PC-9 (cell line): ENCODE results near the gene PLA2G3. TPM values are rescaled to one million over a fixed set of nuclear protein-coding genes. Genes with fewer than 3 reads are reported as not detected.

ENCODE experiments used
- BruUV-seq: library from RNA; stranded (reverse); fragments of 400-500 nt; replicated peaks from 2 replicates; lab custom pipeline; 2021; lab: Mats Ljungman, UMichigan
- CTCF ChIA-PET: fragments of 300-600 bp; sonication (Branson Sonifier 250); formaldehyde crosslinking; loops from one replicate; lab custom pipeline; 2022; ENCODE audit warnings: antibody characterized with exemption; lab: Charles Lee
- POLR2A ChIA-PET: fragments of 300-600 bp; sonication (Branson Sonifier 250); formaldehyde crosslinking; loops from one replicate; lab custom pipeline; 2022; ENCODE audit warnings: antibody characterized with exemption; ENCODE audit not compliant: unreplicated experiment; lab: Charles Lee
- DNase-seq, 2 experiments: peaks; one replicate each; pipeline versions ENCODE4 v3.0.0 to v3.0.0-alpha.2; 2015 to 2022; ENCODE audit warnings: mixed read lengths in 1 of 2
- H2AFZ ChIP-seq: fragments of 200-600 bp; sonication (generic); 2 replicates; pipeline ENCODE4 v1.8.1; 2017; ENCODE audit warnings: antibody characterized with exemption
- H3F3A ChIP-seq: fragments of 200-600 bp; sonication (generic); 2 replicates; pipeline ENCODE4 v1.8.1; 2017; ENCODE audit warnings: antibody characterized with exemption, mild to moderate bottlenecking, low read depth; ENCODE audit not compliant: insufficient read depth
- H3K27ac ChIP-seq: fragments of 200-600 bp; sonication (generic); 2 replicates; pipeline ENCODE4 v1.6.1; 2016; ENCODE audit warnings: mixed run types
- H3K27me3 ChIP-seq: fragments of 200-600 bp; sonication (generic); 2 replicates; pipeline ENCODE4 v1.6.1; 2016; ENCODE audit warnings: low read depth, mixed run types; ENCODE audit not compliant: insufficient read depth
- H3K36me3 ChIP-seq: fragments of 200-600 bp; sonication (generic); 2 replicates; pipeline ENCODE4 v1.6.1; 2016; ENCODE audit warnings: low read depth, mixed run types
- H3K4me1 ChIP-seq: fragments of 200-600 bp; sonication (generic); replicated peaks from 2 replicates; pipeline ENCODE4 v1.6.1; 2016; ENCODE audit warnings: mixed run types; ENCODE audit not compliant: insufficient read depth
- H3K4me2 ChIP-seq: fragments of 200-600 bp; sonication (generic); 2 replicates; pipeline ENCODE4 v1.6.1; 2017; ENCODE audit warnings: mixed run types
- H3K4me3 ChIP-seq: fragments of 200-600 bp; sonication (generic); 2 replicates; pipeline ENCODE4 v1.6.1; 2016; ENCODE audit warnings: mixed run types
- H3K79me2 ChIP-seq: fragments of 200-600 bp; sonication (generic); 2 replicates; pipeline ENCODE4 v1.6.1; 2017; ENCODE audit warnings: low read depth, mixed run types
- H3K9me2 ChIP-seq: fragments of 200-600 bp; sonication (generic); 2 replicates; pipeline ENCODE4 v1.8.1; 2017; ENCODE audit warnings: mild to moderate bottlenecking; ENCODE audit not compliant: insufficient read depth
- H3K9me3 ChIP-seq: fragments of 200-600 bp; sonication (generic); 2 replicates; pipeline ENCODE4 v1.8.1; 2016; ENCODE audit warnings: low read depth; ENCODE audit not compliant: insufficient read depth
- H4K20me1 ChIP-seq: fragments of 200-600 bp; sonication (generic); 2 replicates; pipeline ENCODE4 v1.8.1; 2017; ENCODE audit not compliant: insufficient read depth
- CTCF ChIP-seq: fragments of 200-600 bp; sonication (generic); conservative IDR thresholded peaks from 2 replicates; pipeline ENCODE4 v1.6.1; 2017; ENCODE audit warnings: mixed run types, antibody characterized with exemption, mild to moderate bottlenecking, moderate library complexity
- EZH2 ChIP-seq: fragments of 200-600 bp; sonication (generic); IDR thresholded peaks from 2 replicates; pipeline ENCODE4 v1.8.0; 2017; ENCODE audit warnings: antibody characterized with exemption, low read depth
- intact Hi-C: fragments of 100-400 bp; cut with micrococcal nuclease; formaldehyde crosslinking; loops from one replicate; pipeline ENCODE4 v1.10.0; 2022; ENCODE audit not compliant: unreplicated experiment
- microRNA-seq: library from miRNA; unstranded; fragments of <30 nt; microRNA quantifications from one replicate; pipeline ENCODE4 v1.2.0, GENCODE V29; 2021; ENCODE audit warnings: borderline number of aligned reads, borderline replicate concordance
- total RNA-seq: library from RNA; stranded (reverse); gene quantifications from 2 replicates; pipeline ENCODE4 v1.2.3, GENCODE V29; 2021

PLA2G3 gene
- total RNA-seq, 1 experiment from 2014 or later = not detected

- Histone ChIP-seq H3K79me2 (no peaks in the 10 kb centered on the region), H4K20me1 (no peaks in the 10 kb centered on the region; the same call in 1 of the 2 replicates), H3K27ac (no peak overlapping the region), H3K9me3 (no peaks in the 10 kb centered on the region), H3K4me3 (peak overlapping the region; percentile 67), H3K4me2 (peak overlapping the region; percentile 78), H3F3A (peaks cover 13% of the 10 kb centered on the region; the same call in 1 of the 2 replicates), H3K27me3 (no peaks in the 10 kb centered on the region), H3K9me2 (no peaks in the 10 kb centered on the region), H3K4me1 (peaks cover 20% of the 10 kb centered on the region), H2AFZ (peak overlapping the region; percentile 87), H3K36me3 (no peaks in the 10 kb centered on the region)
- ChIA-PET POLR2A (interaction anchor here (0.6 kb wide), 2 partner anchors 71 to 130 kb away, joined by 3 to 4 read pairs; no protein-coding TSS in a partner anchor), CTCF (interaction anchor here (0.6 kb wide), 1 partner anchor 28 kb away, joined by 4 read pairs; no protein-coding TSS in a partner anchor)
- peak in 1 of 2 experiments; percentile 66 for DNase-seq
- intact Hi-C loops = loop anchor here (5.0 kb wide), 2 partner anchors 138 to 323 kb away; no protein-coding TSS in a partner anchor
- no TSS peak for BruUV-seq
- no peak for TF ChIP-seq EZH2
- peak; percentile 88 for TF ChIP-seq CTCF
These were observed 55.4 kb downstream of the PLA2G3 start for GRCh38 chr22:31084811-31085492.

Small RNAs within 50 kb of the gene (microRNA-seq; reads per million reads assigned to microRNA genes)
- gene MIR3928 = 28.9 reads per million, percentile 36 among the genes with 10 or more reads in this experiment

Other genes starting within 250 kb of the PLA2G3 start
- 39.8 and 52.9 TPM in 2 replicates for gene MORC2, start 171.7 kb downstream of the PLA2G3 start, total RNA-seq
- gene TUG1, start 171.2 kb downstream of the PLA2G3 start, total RNA-seq = 80.6 and 105 TPM in 2 replicates
- 68.8 and 76.3 TPM in 2 replicates for gene SMTN, start 59.2 kb downstream of the PLA2G3 start, total RNA-seq
- gene SELENOM, start 32.9 kb downstream of the PLA2G3 start, total RNA-seq = 20.7 and 23.3 TPM in 2 replicates
- gene INPP5J, start 17.5 kb downstream of the PLA2G3 start, total RNA-seq = 1.7 and 3.1 TPM in 2 replicates
- 13.5 and 19.1 TPM in 2 replicates for gene RNF185, start 19.7 kb upstream of the PLA2G3 start, total RNA-seq
- gene LIMK2, start 71.8 kb upstream of the PLA2G3 start, total RNA-seq = 32.8 and 42.5 TPM in 2 replicates
- gene PIK3IP1, start 152.0 kb upstream of the PLA2G3 start, total RNA-seq = 15.7 and 17.4 TPM in 2 replicates
- 27.9 and 28.2 TPM in 2 replicates for gene PATZ1, start 205.8 kb upstream of the PLA2G3 start, total RNA-seq